ENCODE data around the gene HHATL.
"Not testable (repeated sequence)": the region's sequence is repeated elsewhere in the genome, so short reads cannot be mapped to it uniquely, and the experiment has no call there.

HHATL gene

GRCh38 chr3:42733501-42734262 is 31.1 kb upstream of the HHATL start:
- DNase-seq = no peak

GRCh38 chr3:42732829-42733459 is 30.3 kb upstream of the HHATL start:
- DNase-seq = no peak

GRCh38 chr3:42732196-42732828 is 29.7 kb upstream of the HHATL start:
- no peak for DNase-seq

- no peak for DNase-seq
Observed at GRCh38 chr3:42731476-42732195, 29.0 kb upstream of the HHATL start.

GRCh38 chr3:42730706-42731420 is 28.3 kb upstream of the HHATL start:
- no peak for DNase-seq

- DNase-seq = no peak
Observed at GRCh38 chr3:42730294-42730693, 27.7 kb upstream of the HHATL start.

GRCh38 chr3:42729404-42730145 is 27.0 kb upstream of the HHATL start:
- DNase-seq = no peak

GRCh38 chr3:42728668-42729364 is 26.2 kb upstream of the HHATL start:
- no peak for DNase-seq

- DNase-seq = no peak
Observed at GRCh38 chr3:42728056-42728455, 25.5 kb upstream of the HHATL start.

- no peak for DNase-seq
Observed at GRCh38 chr3:42725454-42725853, 22.9 kb upstream of the HHATL start.

- no peak for DNase-seq
Observed at GRCh38 chr3:42723219-42723618, 20.6 kb upstream of the HHATL start.

- DNase-seq = not testable (repeated sequence)
Observed at GRCh38 chr3:42722442-42722841, 19.8 kb upstream of the HHATL start.

- no peak for DNase-seq
Observed at GRCh38 chr3:42721690-42722089, 19.1 kb upstream of the HHATL start.

GRCh38 chr3:42720126-42720525 is 17.5 kb upstream of the HHATL start:
- no peak for DNase-seq

- DNase-seq = no peak
Observed at GRCh38 chr3:42719002-42719401, 16.4 kb upstream of the HHATL start.

GRCh38 chr3:42718338-42718737 is 15.7 kb upstream of the HHATL start:
- no peak for DNase-seq

- DNase-seq = no peak
Observed at GRCh38 chr3:42717306-42717705, 14.7 kb upstream of the HHATL start.

- no peak for DNase-seq
Observed at GRCh38 chr3:42714171-42714852, 11.7 kb upstream of the HHATL start.

GRCh38 chr3:42713747-42714146 is 11.1 kb upstream of the HHATL start:
- no peak for DNase-seq

GRCh38 chr3:42712688-42713372 is 10.2 kb upstream of the HHATL start:
- no peak for DNase-seq
